Mesenchymal stem cell (in vitro differentiated cells and primary cell): ENCODE results near the gene SCN4A.
"Not testable (repeated sequence)": the region's sequence is repeated elsewhere in the genome, so short reads cannot be mapped to it uniquely, and the experiment has no call there.

Experiments used
- DNase-seq: peaks from one replicate; pipeline ENCODE4 v3.0.0-alpha.2; 2013
- H2AFZ ChIP-seq: one replicate; pipeline ENCODE4 v1.6.1; 2013; ENCODE audit warnings: low read depth, mild to moderate bottlenecking, control low read depth, inconsistent platforms, low read length, moderate library complexity
- H2AK5ac ChIP-seq: 2 replicates; pipeline ENCODE4 v1.6.1; 2013; ENCODE audit warnings: low read length, moderate library complexity, mild to moderate bottlenecking, inconsistent platforms; ENCODE audit not compliant: severe bottlenecking
- H2BK120ac ChIP-seq: one replicate; pipeline ENCODE4 v1.6.1; 2013; ENCODE audit warnings: low read depth, mild to moderate bottlenecking, inconsistent platforms, low read length, moderate library complexity
- H2BK12ac ChIP-seq, 2 experiments: one replicate each; pipeline ENCODE4 v1.6.1; 2013; ENCODE audit warnings: inconsistent platforms in 2 of 2, low read length in 2 of 2, mild to moderate bottlenecking in 2 of 2, moderate library complexity in 2 of 2, control low read depth in 1 of 2
- H2BK15ac ChIP-seq: one replicate; pipeline ENCODE4 v1.6.1; 2013; ENCODE audit warnings: mild to moderate bottlenecking, low read depth, inconsistent platforms; ENCODE audit not compliant: poor library complexity, severe bottlenecking
- H2BK5ac ChIP-seq: 2 replicates; pipeline ENCODE4 v1.6.1; 2013; ENCODE audit warnings: low read depth, mild to moderate bottlenecking, low read length, control low read depth, inconsistent platforms; ENCODE audit not compliant: poor library complexity, severe bottlenecking
- H3K14ac ChIP-seq, 2 experiments: one replicate each; pipeline ENCODE4 v1.6.1; 2013; ENCODE audit warnings: inconsistent platforms in 2 of 2, low read length in 2 of 2, control low read depth in 1 of 2, mild to moderate bottlenecking in 1 of 2, moderate library complexity in 1 of 2
- H3K18ac ChIP-seq, 2 experiments: one replicate each; pipeline ENCODE4 v1.6.1; 2013; ENCODE audit warnings: inconsistent platforms in 2 of 2, low read length in 2 of 2, control low read depth in 1 of 2, low read depth in 1 of 2, mild to moderate bottlenecking in 1 of 2
- H3K23ac ChIP-seq, 2 experiments: one replicate each; pipeline ENCODE4 v1.6.1; 2013; ENCODE audit warnings: inconsistent platforms in 2 of 2, low read length in 2 of 2, mild to moderate bottlenecking in 2 of 2, moderate library complexity in 2 of 2, control low read depth in 1 of 2
- H3K27ac ChIP-seq: 2 replicates; pipeline ENCODE4 v1.5.1; 2013; ENCODE audit warnings: mild to moderate bottlenecking, moderate library complexity, low read length, control low read depth, inconsistent platforms; ENCODE audit not compliant: poor library complexity, severe bottlenecking
- H3K27me3 ChIP-seq, 2 experiments: 2 replicates each; pipeline versions ENCODE4 v1.6.1 to v1.7.0; 2013; ENCODE audit warnings: low read length in 2 of 2, mild to moderate bottlenecking in 2 of 2, moderate library complexity in 2 of 2, control low read depth in 1 of 2, inconsistent platforms in 1 of 2; ENCODE audit not compliant: control insufficient read depth in 1 of 2, insufficient read depth in 1 of 2
- H3K36me3 ChIP-seq, 2 experiments: 2 replicates each; pipeline versions ENCODE4 v1.6.1 to v1.7.0; 2013; ENCODE audit warnings: low read length in 2 of 2, control low read depth in 1 of 2, inconsistent platforms in 1 of 2, low read depth in 1 of 2, mild to moderate bottlenecking in 1 of 2; ENCODE audit not compliant: insufficient read depth in 2 of 2, control insufficient read depth in 1 of 2
- H3K4ac ChIP-seq, 2 experiments: one replicate each; pipeline ENCODE4 v1.6.1; 2013; ENCODE audit warnings: inconsistent platforms in 2 of 2, low read length in 2 of 2, mild to moderate bottlenecking in 2 of 2, moderate library complexity in 2 of 2, control low read depth in 1 of 2, low read depth in 1 of 2
- H3K4me1 ChIP-seq: 2 replicates; pipeline ENCODE4 v1.6.1; 2013; ENCODE audit warnings: low read depth, low read length, control low read depth; ENCODE audit not compliant: control insufficient read depth, insufficient read depth
- H3K4me2 ChIP-seq: 2 replicates; pipeline ENCODE4 v1.6.1; 2013; ENCODE audit warnings: low read length, mild to moderate bottlenecking, inconsistent platforms; ENCODE audit not compliant: poor library complexity, severe bottlenecking
- H3K4me3 ChIP-seq, 2 experiments: 2 replicates each; pipeline versions ENCODE4 v1.5.1 to v1.7.0; 2013; ENCODE audit warnings: low read length in 2 of 2, mild to moderate bottlenecking in 2 of 2, control low read depth in 1 of 2, low read depth in 1 of 2; ENCODE audit not compliant: insufficient read depth in 1 of 2
- H3K79me1 ChIP-seq: replicated peaks from 2 replicates; pipeline ENCODE4 v1.6.1; 2013; ENCODE audit warnings: mild to moderate bottlenecking, control low read depth, low read length, inconsistent platforms; ENCODE audit not compliant: poor library complexity, severe bottlenecking
- H3K9ac ChIP-seq: 2 replicates; pipeline ENCODE4 v1.7.0; 2013; ENCODE audit warnings: mild to moderate bottlenecking, low read length, moderate library complexity
- H3K9me3 ChIP-seq: 2 replicates; pipeline ENCODE4 v1.7.0; 2013; ENCODE audit warnings: mild to moderate bottlenecking, low read length; ENCODE audit not compliant: control insufficient read depth
- H4K8ac ChIP-seq: one replicate; pipeline ENCODE4 v1.6.1; 2013; ENCODE audit warnings: inconsistent platforms, mild to moderate bottlenecking, low read length, moderate library complexity
- H4K91ac ChIP-seq: one replicate; pipeline ENCODE4 v1.6.1; 2013; ENCODE audit warnings: mild to moderate bottlenecking, low read length, inconsistent platforms
- WGBS: methylation state at CpG from one replicate; pipeline ENCODE4 v1.1.7; 2013; ENCODE audit warnings: mixed read lengths; 5-methylcytosine and 5-hydroxymethylcytosine counted together

The SCN4A gene

DNA sequence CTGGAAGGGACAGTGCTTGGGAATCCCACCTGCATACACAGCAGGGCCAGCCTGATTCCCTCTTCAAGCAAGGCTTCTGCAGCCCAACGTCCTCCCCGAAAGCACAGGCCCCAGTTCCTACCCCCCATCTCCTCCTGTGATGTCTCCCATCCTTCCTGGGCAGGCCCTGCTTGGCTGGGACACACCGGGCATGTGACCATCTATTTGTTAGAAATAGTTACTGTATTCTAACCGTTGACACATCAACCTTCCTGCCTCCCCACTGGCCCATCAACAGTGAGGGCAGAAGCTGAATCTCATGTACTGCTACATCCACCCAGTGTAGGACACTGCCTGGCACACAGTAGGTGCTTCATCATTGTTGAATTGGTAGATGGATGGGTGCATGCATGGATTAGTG, 36.1 kb upstream of the SCN4A start:
- Histone ChIP-seq H2AK5ac (no peak overlapping the region), H3K14ac (peak overlapping the region in 1 of 2 experiments; percentile 73), H2AFZ (no peak overlapping the region), H3K4ac (no peak overlapping the region), H2BK15ac (no peak overlapping the region), H3K27ac (no peak overlapping the region), H2BK120ac (no peak overlapping the region), H4K8ac (no peak overlapping the region), H3K18ac (no peak overlapping the region), H4K91ac (no peak overlapping the region), H3K4me3 (no peak overlapping the region), H3K79me1 (no peaks in the 10 kb centered on the region), H3K9me3 (no peaks in the 10 kb centered on the region), H3K36me3 (no peaks in the 10 kb centered on the region), H3K4me2 (no peak overlapping the region), H3K4me1 (peaks cover 4% of the 10 kb centered on the region), H2BK5ac (no peak overlapping the region), H3K9ac (no peak overlapping the region), H3K27me3 (peaks cover 0 to under 1% of the 10 kb centered on the region in 2 experiments), H2BK12ac (no peak overlapping the region), H3K23ac (no peak overlapping the region)
- WGBS: 71% methylated on average over 4 of the region's 4 CpGs
- no peak for DNase-seq

DNA sequence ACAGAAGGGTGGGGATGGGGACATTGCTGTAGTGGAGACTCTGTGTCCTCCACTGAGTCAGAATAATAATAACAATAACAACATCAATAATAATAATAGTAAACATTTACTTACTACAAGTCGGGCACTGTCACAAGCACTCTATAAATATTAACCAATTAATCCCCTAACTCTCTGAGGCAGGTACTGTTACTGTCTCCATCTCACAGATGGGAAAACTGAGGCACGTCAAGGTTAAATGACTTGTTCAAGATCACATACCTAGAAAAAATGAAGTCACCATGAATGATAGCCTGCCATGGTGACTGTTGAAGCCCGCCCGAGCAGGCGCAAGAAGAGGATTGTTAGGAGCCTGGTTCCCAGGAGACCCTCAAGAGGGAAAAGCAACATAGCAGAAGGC, 35.6 kb upstream of the SCN4A start:
- no peak overlapping the region for H3K9ac ChIP-seq
- DNase-seq: no peak
- H3K79me1 ChIP-seq: no peaks in the 10 kb centered on the region
- H2BK15ac ChIP-seq: no peak overlapping the region
- WGBS: 93% methylated on average over 5 of the region's 5 CpGs
- H3K36me3 ChIP-seq: no peaks in the 10 kb centered on the region
- H3K27ac ChIP-seq: no peak overlapping the region
- no peak overlapping the region for H2BK120ac ChIP-seq
- H3K9me3 ChIP-seq: no peaks in the 10 kb centered on the region
- H2AK5ac ChIP-seq: no peak overlapping the region
- H3K4me1 ChIP-seq: peaks cover 4% of the 10 kb centered on the region
- H3K23ac ChIP-seq: no peak overlapping the region
- H3K14ac ChIP-seq: no peak overlapping the region
- peaks cover 0 to 5% of the 10 kb centered on the region in 2 experiments for H3K27me3 ChIP-seq
- H3K4me3 ChIP-seq: no peak overlapping the region
- H3K4me2 ChIP-seq: no peak overlapping the region
- no peak overlapping the region for H4K8ac ChIP-seq
- H3K18ac ChIP-seq: no peak overlapping the region
- H2AFZ ChIP-seq: no peak overlapping the region
- H2BK5ac ChIP-seq: no peak overlapping the region
- no peak overlapping the region for H4K91ac ChIP-seq
- H2BK12ac ChIP-seq: no peak overlapping the region
- no peak overlapping the region for H3K4ac ChIP-seq

DNA sequence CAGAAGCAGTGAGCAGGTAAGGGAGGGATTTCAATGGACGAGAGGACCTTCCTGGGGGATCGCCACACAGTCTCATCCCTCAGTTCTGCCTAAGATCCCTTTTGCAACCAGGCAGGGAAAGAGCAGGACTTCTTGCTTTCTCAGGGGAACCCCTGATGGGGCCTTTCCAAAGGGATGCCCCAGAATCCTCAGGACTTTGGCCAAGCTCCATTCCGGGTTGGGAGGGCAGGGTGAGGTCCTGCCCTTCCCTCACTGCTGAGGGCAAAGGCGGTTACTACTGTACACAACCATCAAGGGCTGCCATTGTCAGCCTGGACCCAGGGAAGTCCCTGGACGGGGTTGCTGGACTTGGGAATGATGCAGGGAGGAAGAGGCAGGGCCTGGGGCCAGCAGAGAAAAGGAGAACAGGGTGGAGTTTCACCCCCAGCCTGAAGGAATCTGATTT, 35.1 kb upstream of the SCN4A start:
- no peak overlapping the region for H4K91ac ChIP-seq
- H2AFZ ChIP-seq: no peak overlapping the region
- no peak overlapping the region for H2BK15ac ChIP-seq
- no peaks in the 10 kb centered on the region for H3K36me3 ChIP-seq
- H3K4me1 ChIP-seq: peaks cover 4% of the 10 kb centered on the region
- H3K27me3 ChIP-seq: peaks cover 0 to 8% of the 10 kb centered on the region in 2 experiments
- no peak overlapping the region for H2BK120ac ChIP-seq
- H3K18ac ChIP-seq: no peak overlapping the region
- H2AK5ac ChIP-seq: no peak overlapping the region
- no peak overlapping the region for H3K4me3 ChIP-seq
- no peak overlapping the region for H3K27ac ChIP-seq
- no peaks in the 10 kb centered on the region for H3K9me3 ChIP-seq
- no peak overlapping the region for H3K4me2 ChIP-seq
- H3K79me1 ChIP-seq: no peaks in the 10 kb centered on the region
- 86% methylated on average over 5 of the region's 5 CpGs for WGBS
- no peak overlapping the region for H2BK12ac ChIP-seq
- H2BK5ac ChIP-seq: no peak overlapping the region
- no peak overlapping the region for H3K9ac ChIP-seq
- no peak overlapping the region for H4K8ac ChIP-seq
- H3K4ac ChIP-seq: no peak overlapping the region
- H3K23ac ChIP-seq: no peak overlapping the region
- no peak for DNase-seq
- no peak overlapping the region for H3K14ac ChIP-seq

DNA sequence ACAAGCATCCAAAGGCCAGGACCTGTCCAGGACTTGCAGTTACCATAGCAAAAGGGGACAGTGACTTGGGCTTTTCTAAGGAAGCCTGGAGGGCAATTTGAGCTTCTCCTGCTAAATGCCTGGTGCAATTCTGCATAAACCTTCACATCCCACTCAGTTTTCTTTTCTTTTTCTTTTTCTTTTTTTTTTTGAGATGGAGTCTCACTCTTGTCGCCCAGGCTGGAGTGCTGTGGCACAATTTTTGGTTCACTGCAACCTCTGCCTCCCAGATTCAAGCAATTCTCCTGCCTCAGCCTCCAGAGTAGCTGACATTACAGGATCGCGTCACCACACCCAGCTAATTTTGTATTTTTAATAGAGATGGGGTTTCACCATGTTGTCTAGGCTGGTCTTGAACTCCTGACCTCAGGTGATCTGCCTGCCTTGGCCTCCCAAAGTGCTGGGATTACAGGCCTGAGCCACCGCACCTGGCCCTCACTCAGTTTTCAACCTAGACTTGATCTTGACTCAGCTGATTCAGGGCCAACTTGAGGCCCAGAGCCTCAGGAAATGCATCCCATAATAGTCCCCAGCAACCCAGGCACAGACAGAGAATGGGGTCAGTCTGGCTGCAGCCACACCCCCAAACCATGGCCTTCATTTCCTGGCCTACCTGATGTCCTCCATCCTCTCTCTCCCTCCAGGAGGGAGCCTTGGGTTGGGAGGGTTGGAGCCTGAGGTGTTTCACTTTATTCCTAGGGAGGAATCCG, 34.5 kb upstream of the SCN4A start:
- DNase-seq, H2AFZ ChIP-seq: not testable (repeated sequence)
- 95% methylated on average over 5 of the region's 5 CpGs for WGBS

More for the DNA sequence above, 34.5 kb upstream of the SCN4A start:
- H2BK15ac ChIP-seq, H3K36me3 ChIP-seq, H3K27ac ChIP-seq, H3K4me2 ChIP-seq, H2BK5ac ChIP-seq, H2BK12ac ChIP-seq, H3K4me3 ChIP-seq, H3K4me1 ChIP-seq, H2BK120ac ChIP-seq, H3K79me1 ChIP-seq, H2AK5ac ChIP-seq, H3K14ac ChIP-seq, H3K9ac ChIP-seq, H3K4ac ChIP-seq, H3K9me3 ChIP-seq, H4K91ac ChIP-seq, H3K23ac ChIP-seq, H4K8ac ChIP-seq, H3K18ac ChIP-seq: not testable (repeated sequence)
- peaks cover 0 to 12% of the 10 kb centered on the region in 2 experiments for H3K27me3 ChIP-seq
